Stimulated activated CD4-positive, alpha-beta T cell treated with anti-CD3 and anti-CD28 coated beads, TNF-alpha, amount 100 ng/mL, for 4 hours (primary cell): Measurements from ENCODE around the gene GASK1A.
"Not testable (repeated sequence)": the region's sequence is repeated elsewhere in the genome, so short reads cannot be mapped to it uniquely, and the experiment has no call there.

Experiments
- DNase-seq, 3 experiments: peaks; one replicate each; pipeline ENCODE4 v3.0.0-alpha.2; 2020; ENCODE audit warnings: low read depth in 3 of 3

GASK1A gene

GRCh38 chr3:43062040-43062563 is 83.0 kb downstream of the GASK1A start:
- no peak for DNase-seq

- no peak for DNase-seq
Observed at GRCh38 chr3:43062564-43063040, 83.5 kb downstream of the GASK1A start.

GRCh38 chr3:43063114-43063513 is 84.0 kb downstream of the GASK1A start:
- no peak for DNase-seq

- DNase-seq = not testable (repeated sequence)
Observed at GRCh38 chr3:43070670-43071069, 91.6 kb downstream of the GASK1A start.

GRCh38 chr3:43071313-43071893 is 92.3 kb downstream of the GASK1A start:
- DNase-seq = no peak

- DNase-seq = no peak
Observed at GRCh38 chr3:43072361-43072760, 93.2 kb downstream of the GASK1A start.

GRCh38 chr3:43073116-43073835 is 94.2 kb downstream of the GASK1A start:
- no peak for DNase-seq

GRCh38 chr3:43073836-43074220 is 94.7 kb downstream of the GASK1A start:
- DNase-seq = no peak

GRCh38 chr3:43074482-43074881 is 95.4 kb downstream of the GASK1A start:
- no peak for DNase-seq

- DNase-seq = no peak
Observed at GRCh38 chr3:43074901-43075689, 96.0 kb downstream of the GASK1A start.

GRCh38 chr3:43075904-43076661 is 97.0 kb downstream of the GASK1A start:
- no peak for DNase-seq

- DNase-seq = no peak
Observed at GRCh38 chr3:43076857-43077256, 97.7 kb downstream of the GASK1A start.

GRCh38 chr3:43077261-43077660 is 98.2 kb downstream of the GASK1A start:
- DNase-seq = no peak

- DNase-seq = no peak
Observed at GRCh38 chr3:43077707-43078106, 98.6 kb downstream of the GASK1A start.

- DNase-seq = no peak
Observed at GRCh38 chr3:43079536-43080332, 100.6 kb downstream of the GASK1A start.

- no peak for DNase-seq
Observed at GRCh38 chr3:43080726-43081568, 101.8 kb downstream of the GASK1A start.

- no peak for DNase-seq
Observed at GRCh38 chr3:43081796-43082195, 102.7 kb downstream of the GASK1A start.

GRCh38 chr3:43082457-43082856 is 103.3 kb downstream of the GASK1A start:
- no peak for DNase-seq

GRCh38 chr3:43086460-43087165 is 107.5 kb downstream of the GASK1A start:
- DNase-seq = no peak
